ENCODE results near the gene PLAC1.

The PLAC1 gene

GRCh38 chrX:134636851-134637250, 21.4 kb downstream of the PLAC1 start:
- no peaks in the 10 kb centered on the region for H3K79me2 ChIP-seq (ENCODE audit: insufficient read depth, low read depth)
- H3K4me3 ChIP-seq (IDR thresholded peaks at IDR 0.05; ENCODE audit: insufficient read depth, low read depth, low read length): no peak overlapping the region
- H3K27ac ChIP-seq: no peak overlapping the region
- peaks cover 12% of the 10 kb centered on the region for H3K4me1 ChIP-seq (ENCODE audit: low read depth, poor library complexity, severe bottlenecking)
- no peak overlapping the region for H3K9ac ChIP-seq
- H3K27me3 ChIP-seq (ENCODE audit: insufficient read depth, low read depth): no peaks in the 10 kb centered on the region
- no peaks in the 10 kb centered on the region for H4K20me1 ChIP-seq (ENCODE audit: insufficient read depth)
- H2AFZ ChIP-seq (ENCODE audit: low read depth): no peak overlapping the region
- TF ChIP-seq, protein P1, sequence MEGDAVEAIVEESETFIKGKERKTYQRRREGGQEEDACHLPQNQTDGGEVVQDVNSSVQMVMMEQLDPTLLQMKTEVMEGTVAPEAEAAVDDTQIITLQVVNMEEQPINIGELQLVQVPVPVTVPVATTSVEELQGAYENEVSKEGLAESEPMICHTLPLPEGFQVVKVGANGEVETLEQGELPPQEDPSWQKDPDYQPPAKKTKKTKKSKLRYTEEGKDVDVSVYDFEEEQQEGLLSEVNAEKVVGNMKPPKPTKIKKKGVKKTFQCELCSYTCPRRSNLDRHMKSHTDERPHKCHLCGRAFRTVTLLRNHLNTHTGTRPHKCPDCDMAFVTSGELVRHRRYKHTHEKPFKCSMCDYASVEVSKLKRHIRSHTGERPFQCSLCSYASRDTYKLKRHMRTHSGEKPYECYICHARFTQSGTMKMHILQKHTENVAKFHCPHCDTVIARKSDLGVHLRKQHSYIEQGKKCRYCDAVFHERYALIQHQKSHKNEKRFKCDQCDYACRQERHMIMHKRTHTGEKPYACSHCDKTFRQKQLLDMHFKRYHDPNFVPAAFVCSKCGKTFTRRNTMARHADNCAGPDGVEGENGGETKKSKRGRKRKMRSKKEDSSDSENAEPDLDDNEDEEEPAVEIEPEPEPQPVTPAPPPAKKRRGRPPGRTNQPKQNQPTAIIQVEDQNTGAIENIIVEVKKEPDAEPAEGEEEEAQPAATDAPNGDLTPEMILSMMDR (conservative IDR thresholded peaks at IDR 0.05; ENCODE audit: low read depth, low read length): no peak
- H3K36me3 ChIP-seq (ENCODE audit: insufficient read depth): no peaks in the 10 kb centered on the region
- H3K4me2 ChIP-seq: no peak overlapping the region

- H3K79me2 ChIP-seq (ENCODE audit: insufficient read depth, low read depth): no peaks in the 10 kb centered on the region
- TF ChIP-seq, protein P1 (conservative IDR thresholded peaks at IDR 0.05; ENCODE audit: low read depth, low read length): no peak
- no peaks in the 10 kb centered on the region for H3K36me3 ChIP-seq (ENCODE audit: insufficient read depth)
- H2AFZ ChIP-seq (ENCODE audit: low read depth): no peak overlapping the region
- H3K27me3 ChIP-seq (ENCODE audit: insufficient read depth, low read depth): no peaks in the 10 kb centered on the region
- H3K4me3 ChIP-seq (IDR thresholded peaks at IDR 0.05; ENCODE audit: insufficient read depth, low read depth, low read length): no peak overlapping the region
- no peak overlapping the region for H3K9ac ChIP-seq
- no peaks in the 10 kb centered on the region for H4K20me1 ChIP-seq (ENCODE audit: insufficient read depth)
- no peak overlapping the region for H3K4me2 ChIP-seq
- H3K27ac ChIP-seq: no peak overlapping the region
- peaks cover 12% of the 10 kb centered on the region for H3K4me1 ChIP-seq (ENCODE audit: low read depth, poor library complexity, severe bottlenecking)
Measured at GRCh38 chrX:134634691-134635090, 23.6 kb downstream of the PLAC1 start.

DNA sequence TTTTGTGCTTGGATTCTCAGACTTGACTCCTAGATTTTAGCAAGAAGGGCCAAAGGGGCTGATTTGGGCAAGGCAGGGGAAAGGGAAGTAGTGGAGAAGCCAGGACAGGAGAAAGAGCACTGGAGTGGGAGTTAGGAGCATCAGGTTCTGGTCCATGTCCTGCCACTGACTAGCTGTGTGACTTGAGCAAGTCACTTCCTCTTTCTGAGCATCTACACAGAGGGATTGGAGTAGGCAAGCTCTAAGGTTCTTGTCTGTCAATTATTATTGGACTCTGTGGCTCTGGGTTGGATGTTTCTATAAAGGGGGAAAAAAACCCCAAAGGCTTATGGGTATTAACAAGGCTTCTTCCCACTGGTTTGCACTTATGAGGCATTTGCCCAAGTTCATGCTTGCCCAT, 24.4 kb downstream of the PLAC1 start:
- Histone ChIP-seq H4K20me1 (ENCODE audit: insufficient read depth) (no peaks in the 10 kb centered on the region), H3K79me2 (ENCODE audit: insufficient read depth, low read depth) (no peaks in the 10 kb centered on the region), H3K4me2 (no peak overlapping the region), H3K9ac (no peak overlapping the region), H3K4me1 (ENCODE audit: low read depth, poor library complexity, severe bottlenecking) (peaks cover 12% of the 10 kb centered on the region), H3K4me3 (IDR thresholded peaks at IDR 0.05; ENCODE audit: insufficient read depth, low read depth, low read length) (no peak overlapping the region), H3K27ac (no peak overlapping the region), H2AFZ (ENCODE audit: low read depth) (no peak overlapping the region), H3K27me3 (ENCODE audit: insufficient read depth, low read depth) (no peaks in the 10 kb centered on the region), H3K36me3 (ENCODE audit: insufficient read depth) (no peaks in the 10 kb centered on the region)
- TF ChIP-seq, protein P1 (conservative IDR thresholded peaks at IDR 0.05; ENCODE audit: low read depth, low read length): no peak

- Histone ChIP-seq H3K4me1 (ENCODE audit: low read depth, poor library complexity, severe bottlenecking) (peaks cover 12% of the 10 kb centered on the region), H3K79me2 (ENCODE audit: insufficient read depth, low read depth) (no peaks in the 10 kb centered on the region), H3K27me3 (ENCODE audit: insufficient read depth, low read depth) (no peaks in the 10 kb centered on the region), H3K4me2 (no peak overlapping the region), H3K4me3 (IDR thresholded peaks at IDR 0.05; ENCODE audit: insufficient read depth, low read depth, low read length) (no peak overlapping the region), H2AFZ (ENCODE audit: low read depth) (no peak overlapping the region), H3K27ac (no peak overlapping the region), H4K20me1 (ENCODE audit: insufficient read depth) (no peaks in the 10 kb centered on the region), H3K36me3 (ENCODE audit: insufficient read depth) (no peaks in the 10 kb centered on the region), H3K9ac (no peak overlapping the region)
- TF ChIP-seq, protein P1 (conservative IDR thresholded peaks at IDR 0.05; ENCODE audit: low read depth, low read length): no peak
Measured at GRCh38 chrX:134633394-134633793, 24.9 kb downstream of the PLAC1 start.
